ENCODE results near the gene MTMR10.

Gene MTMR10, protein sequence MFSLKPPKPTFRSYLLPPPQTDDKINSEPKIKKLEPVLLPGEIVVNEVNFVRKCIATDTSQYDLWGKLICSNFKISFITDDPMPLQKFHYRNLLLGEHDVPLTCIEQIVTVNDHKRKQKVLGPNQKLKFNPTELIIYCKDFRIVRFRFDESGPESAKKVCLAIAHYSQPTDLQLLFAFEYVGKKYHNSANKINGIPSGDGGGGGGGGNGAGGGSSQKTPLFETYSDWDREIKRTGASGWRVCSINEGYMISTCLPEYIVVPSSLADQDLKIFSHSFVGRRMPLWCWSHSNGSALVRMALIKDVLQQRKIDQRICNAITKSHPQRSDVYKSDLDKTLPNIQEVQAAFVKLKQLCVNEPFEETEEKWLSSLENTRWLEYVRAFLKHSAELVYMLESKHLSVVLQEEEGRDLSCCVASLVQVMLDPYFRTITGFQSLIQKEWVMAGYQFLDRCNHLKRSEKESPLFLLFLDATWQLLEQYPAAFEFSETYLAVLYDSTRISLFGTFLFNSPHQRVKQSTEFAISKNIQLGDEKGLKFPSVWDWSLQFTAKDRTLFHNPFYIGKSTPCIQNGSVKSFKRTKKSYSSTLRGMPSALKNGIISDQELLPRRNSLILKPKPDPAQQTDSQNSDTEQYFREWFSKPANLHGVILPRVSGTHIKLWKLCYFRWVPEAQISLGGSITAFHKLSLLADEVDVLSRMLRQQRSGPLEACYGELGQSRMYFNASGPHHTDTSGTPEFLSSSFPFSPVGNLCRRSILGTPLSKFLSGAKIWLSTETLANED

DNA sequence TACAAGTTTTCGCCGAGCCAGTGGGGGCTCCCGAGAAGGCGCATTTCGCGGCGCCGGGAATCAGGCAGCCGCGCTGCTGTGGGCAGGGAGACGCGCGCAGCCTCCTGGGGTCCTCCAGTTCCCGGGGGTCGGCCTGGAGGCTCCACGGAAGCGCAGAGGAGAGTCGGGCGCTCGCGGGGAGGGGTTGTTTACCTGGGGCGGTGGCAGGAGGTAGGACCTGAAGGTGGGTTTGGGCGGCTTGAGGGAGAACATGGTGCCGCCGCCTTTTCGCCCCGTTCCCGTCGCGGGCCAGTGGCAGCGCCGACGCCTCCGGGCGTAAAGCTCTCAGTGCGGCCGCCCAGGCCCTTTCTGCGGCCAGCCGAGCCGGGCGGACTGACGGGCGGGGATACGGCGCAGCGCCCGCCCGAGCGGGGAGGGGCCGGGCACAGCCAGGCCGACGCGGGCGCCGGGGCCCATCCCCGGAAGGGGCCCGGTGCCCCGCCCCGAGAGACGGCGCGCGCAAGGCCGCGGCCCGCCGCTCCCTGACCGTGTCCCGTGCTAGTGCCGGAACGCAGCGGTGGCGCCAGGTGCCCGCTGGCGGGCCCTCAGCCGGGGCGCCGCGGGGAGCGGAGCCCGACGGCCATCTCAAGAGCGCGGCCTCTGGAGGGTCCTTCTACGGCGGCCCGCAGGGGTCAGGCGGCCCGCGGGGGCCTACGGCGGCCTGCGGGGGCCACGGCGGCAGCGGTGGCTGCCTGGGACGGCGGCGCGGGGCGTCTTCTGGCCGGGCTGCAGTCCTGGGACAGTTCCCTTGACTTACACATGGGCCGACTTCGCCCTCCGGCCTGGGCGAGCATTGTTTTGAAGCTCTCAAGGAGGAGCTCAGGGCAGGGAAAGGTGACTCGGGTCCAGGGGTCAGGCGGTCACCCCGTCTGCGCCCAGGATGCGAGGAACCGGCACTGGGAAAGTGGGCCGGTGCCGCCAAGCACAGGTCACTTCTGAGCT lies at the start of gene MTMR10:
Gene MTMR10 (minus strand): TSS at position 374 of the 981 bp plus-strand sequence. CDS start 122 bp downstream, at position 252.
- H3K27ac ChIP-seq: peak within 1 kb of the TSS; percentile 84

DNA sequence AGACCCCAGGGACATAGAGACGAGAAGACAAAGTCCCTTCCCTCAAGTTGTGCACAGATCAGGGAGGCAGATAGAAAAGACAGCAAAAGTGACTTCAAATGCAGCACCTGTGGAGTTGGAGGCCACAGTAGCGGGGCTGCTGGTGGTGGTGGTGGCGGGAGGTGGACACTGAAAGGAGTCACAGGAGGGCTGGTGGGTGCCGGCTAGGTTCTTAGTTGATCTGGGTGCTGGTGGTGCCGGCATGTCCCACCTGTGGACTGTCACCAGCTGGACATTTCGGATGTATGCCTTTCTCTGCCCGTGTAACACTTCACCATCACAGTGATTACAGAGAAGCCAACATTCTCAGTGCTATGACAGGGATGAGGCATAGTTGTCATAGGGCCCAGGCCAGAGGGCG lies 49.2 kb upstream of the MTMR10 start:
- TF ChIP-seq, protein P1, sequence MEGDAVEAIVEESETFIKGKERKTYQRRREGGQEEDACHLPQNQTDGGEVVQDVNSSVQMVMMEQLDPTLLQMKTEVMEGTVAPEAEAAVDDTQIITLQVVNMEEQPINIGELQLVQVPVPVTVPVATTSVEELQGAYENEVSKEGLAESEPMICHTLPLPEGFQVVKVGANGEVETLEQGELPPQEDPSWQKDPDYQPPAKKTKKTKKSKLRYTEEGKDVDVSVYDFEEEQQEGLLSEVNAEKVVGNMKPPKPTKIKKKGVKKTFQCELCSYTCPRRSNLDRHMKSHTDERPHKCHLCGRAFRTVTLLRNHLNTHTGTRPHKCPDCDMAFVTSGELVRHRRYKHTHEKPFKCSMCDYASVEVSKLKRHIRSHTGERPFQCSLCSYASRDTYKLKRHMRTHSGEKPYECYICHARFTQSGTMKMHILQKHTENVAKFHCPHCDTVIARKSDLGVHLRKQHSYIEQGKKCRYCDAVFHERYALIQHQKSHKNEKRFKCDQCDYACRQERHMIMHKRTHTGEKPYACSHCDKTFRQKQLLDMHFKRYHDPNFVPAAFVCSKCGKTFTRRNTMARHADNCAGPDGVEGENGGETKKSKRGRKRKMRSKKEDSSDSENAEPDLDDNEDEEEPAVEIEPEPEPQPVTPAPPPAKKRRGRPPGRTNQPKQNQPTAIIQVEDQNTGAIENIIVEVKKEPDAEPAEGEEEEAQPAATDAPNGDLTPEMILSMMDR (conservative IDR thresholded peaks at IDR 0.05): no peak
- no peak for TF ChIP-seq ZFX (IDR thresholded peaks at IDR 0.05)

More for the DNA sequence above, at the start of gene MTMR10:
- peak; percentile 98 for TF ChIP-seq ZFX (IDR thresholded peaks at IDR 0.05)
- TF ChIP-seq, protein P1 (conservative IDR thresholded peaks at IDR 0.05): no peak

DNA sequence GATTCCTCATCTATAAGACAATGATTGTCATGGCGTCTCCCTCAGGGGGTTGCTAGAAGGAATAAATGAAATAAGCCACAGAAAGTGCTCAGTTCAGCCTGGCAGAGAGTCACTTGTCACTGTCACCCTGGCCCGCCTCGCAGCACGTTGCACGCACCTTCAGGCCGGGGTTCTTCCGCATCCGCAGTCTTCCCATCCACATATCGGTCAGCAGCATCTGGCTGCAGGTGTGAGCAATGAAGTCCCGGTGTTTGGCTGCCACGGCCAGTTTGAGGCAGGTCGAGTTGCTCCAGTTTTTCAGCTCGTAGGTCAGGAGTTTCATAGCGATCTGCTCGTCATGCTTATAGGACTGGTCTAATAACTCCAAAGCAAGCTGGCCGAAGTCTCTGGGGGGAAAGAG lies 48.5 kb upstream of the MTMR10 start:
- H3K27ac ChIP-seq: no peak overlapping the region
- TF ChIP-seq, protein P1 (conservative IDR thresholded peaks at IDR 0.05): no peak
- no peak for TF ChIP-seq ZFX (IDR thresholded peaks at IDR 0.05)

More for the DNA sequence above, 49.2 kb upstream of the MTMR10 start:
- no peak overlapping the region for H3K27ac ChIP-seq

DNA sequence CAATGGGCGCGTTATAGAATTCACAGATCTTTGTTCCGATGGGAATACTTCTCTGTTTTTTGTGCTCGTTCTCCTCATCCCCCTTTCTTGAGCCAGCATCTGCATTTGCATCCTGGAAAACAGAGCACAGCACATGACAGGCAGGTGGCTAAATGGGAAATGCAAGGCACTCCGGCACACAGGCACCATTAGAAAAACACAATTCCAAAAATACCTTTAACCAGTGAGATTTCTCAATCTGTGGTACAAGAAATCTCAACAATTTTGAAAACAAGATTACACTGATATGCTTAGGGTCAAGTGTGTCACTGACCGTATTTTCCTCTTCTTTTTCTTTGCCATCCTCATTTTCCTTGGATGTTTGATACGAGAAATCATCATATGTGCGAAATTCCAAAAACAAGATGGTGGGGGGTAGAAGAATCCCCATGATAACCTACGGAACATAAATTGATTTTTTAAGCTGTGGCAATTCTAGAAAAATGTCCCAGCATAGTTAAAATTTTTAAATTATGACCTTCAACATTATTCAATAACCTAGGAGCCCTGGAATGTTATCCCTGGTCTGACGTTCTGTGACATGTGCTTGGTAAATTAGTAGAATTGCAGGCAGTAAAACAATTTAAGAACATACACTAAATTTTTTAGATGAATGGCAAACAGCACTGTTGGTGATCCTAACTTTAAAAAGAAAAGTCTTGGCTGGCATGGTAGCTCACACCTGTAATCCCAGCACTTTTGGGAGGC lies 46.5 kb upstream of the MTMR10 start:
- TF ChIP-seq ZFX (IDR thresholded peaks at IDR 0.05): no peak
- TF ChIP-seq, protein P1 (conservative IDR thresholded peaks at IDR 0.05): no peak
- H3K27ac ChIP-seq: no peak overlapping the region

DNA sequence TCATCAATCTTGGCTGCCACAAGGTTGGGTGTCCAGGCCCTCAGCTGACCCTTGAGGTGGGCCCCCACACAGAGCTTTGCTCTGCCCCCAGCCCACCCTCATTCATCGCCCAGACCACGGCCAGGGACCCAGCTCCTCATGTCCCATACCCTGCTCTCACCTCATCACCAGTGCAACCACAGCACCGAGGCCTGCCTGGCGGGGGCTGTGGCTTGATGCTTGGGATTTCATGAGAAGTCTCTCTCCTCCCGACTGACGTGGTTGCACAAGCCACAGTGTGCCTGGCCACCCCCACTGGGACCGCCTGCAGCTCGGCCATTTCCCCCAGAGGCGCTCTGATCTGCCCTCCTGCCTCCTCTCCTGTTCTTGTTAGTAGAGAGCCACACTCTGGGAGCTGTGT lies 45.4 kb upstream of the MTMR10 start:
- H3K27ac ChIP-seq: no peak overlapping the region
- no peak for TF ChIP-seq ZFX (IDR thresholded peaks at IDR 0.05)
- TF ChIP-seq, protein P1 (conservative IDR thresholded peaks at IDR 0.05): no peak

DNA sequence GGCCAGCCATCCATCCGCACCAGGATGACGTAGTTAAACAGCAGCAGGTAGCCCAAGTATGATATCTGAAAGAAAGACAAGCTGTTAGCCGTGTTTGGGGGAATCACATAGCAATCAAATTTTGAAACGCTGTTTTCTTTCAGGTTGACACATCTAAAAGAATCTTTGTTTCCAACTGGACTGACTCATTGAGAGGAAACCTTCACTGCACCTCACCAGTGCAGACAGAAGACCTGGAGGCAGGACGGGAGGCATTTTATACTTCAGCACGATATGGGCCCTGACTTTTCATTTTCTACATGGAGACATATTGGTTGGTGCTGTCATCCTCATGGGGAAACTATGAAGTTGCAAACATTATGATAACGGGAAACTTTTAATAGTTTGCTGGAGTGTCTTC lies 44.2 kb upstream of the MTMR10 start:
- H3K27ac ChIP-seq: no peak overlapping the region
- TF ChIP-seq ZFX (IDR thresholded peaks at IDR 0.05): no peak
- TF ChIP-seq, protein P1 (conservative IDR thresholded peaks at IDR 0.05): no peak
